GM21576 (cell line): ENCODE results near the gene KCTD6.
"Not testable (repeated sequence)": the region's sequence is repeated elsewhere in the genome, so short reads cannot be mapped to it uniquely, and the experiment has no call there.

Source experiments
- ATAC-seq: cut with Tn5 transposase; IDR thresholded peaks from one replicate; pipeline ENCODE4 v1.9.1; 2021; ENCODE audit warnings: mild to moderate bottlenecking, moderate library complexity; ENCODE audit not compliant: unreplicated experiment

The KCTD6 gene

GRCh38 chr3:58522759-58523425 is 31.0 kb downstream of the KCTD6 start:
- ATAC-seq: no peak

- no peak for ATAC-seq
These were observed 32.5 kb downstream of the KCTD6 start for GRCh38 chr3:58524326-58524888.

GRCh38 chr3:58526515-58526957 is 34.6 kb downstream of the KCTD6 start:
- no peak for ATAC-seq

GRCh38 chr3:58527440-58527839 is 35.5 kb downstream of the KCTD6 start:
- not testable (repeated sequence) for ATAC-seq

GRCh38 chr3:58528629-58529028 is 36.7 kb downstream of the KCTD6 start:
- ATAC-seq: no peak

GRCh38 chr3:58529516-58530353 is 37.8 kb downstream of the KCTD6 start:
- ATAC-seq: no peak

- no peak for ATAC-seq
These were observed 38.5 kb downstream of the KCTD6 start for GRCh38 chr3:58530354-58530865.

GRCh38 chr3:58531555-58531954 is 39.7 kb downstream of the KCTD6 start:
- no peak for ATAC-seq

GRCh38 chr3:58531956-58532355 is 40.1 kb downstream of the KCTD6 start:
- ATAC-seq: no peak

GRCh38 chr3:58532794-58533220 is 40.9 kb downstream of the KCTD6 start:
- ATAC-seq: peak; percentile 84

- ATAC-seq: no peak
These were observed 42.9 kb downstream of the KCTD6 start for GRCh38 chr3:58534592-58535494.

GRCh38 chr3:58535531-58536500 is 43.9 kb downstream of the KCTD6 start:
- no peak for ATAC-seq

GRCh38 chr3:58536501-58537411 is 44.9 kb downstream of the KCTD6 start, which contains the start of gene ACOX2:
Gene ACOX2, minus strand, starts transcription at chr3:58537190. Its CDS starts 2,084 bp downstream, at chr3:58535106.
- no peak for ATAC-seq

- no peak for ATAC-seq
These were observed 45.8 kb downstream of the KCTD6 start for GRCh38 chr3:58537412-58538301.

GRCh38 chr3:58539626-58540025 is 47.7 kb downstream of the KCTD6 start:
- no peak for ATAC-seq

- no peak for ATAC-seq
These were observed 48.4 kb downstream of the KCTD6 start for GRCh38 chr3:58540176-58540858.

- ATAC-seq: no peak
These were observed 52.6 kb downstream of the KCTD6 start for GRCh38 chr3:58544541-58544940.
